Measurements from ENCODE around the gene UBTF. TPM values are rescaled to one million over a fixed set of nuclear protein-coding genes. Genes with fewer than 3 reads are reported as not detected.
A peak's percentile ranks its signal among the peaks of the same experiment; 100 is the strongest.

Gene UBTF
- total RNA-seq, 1 donor from 2014 or later = 53.5 TPM

DNA sequence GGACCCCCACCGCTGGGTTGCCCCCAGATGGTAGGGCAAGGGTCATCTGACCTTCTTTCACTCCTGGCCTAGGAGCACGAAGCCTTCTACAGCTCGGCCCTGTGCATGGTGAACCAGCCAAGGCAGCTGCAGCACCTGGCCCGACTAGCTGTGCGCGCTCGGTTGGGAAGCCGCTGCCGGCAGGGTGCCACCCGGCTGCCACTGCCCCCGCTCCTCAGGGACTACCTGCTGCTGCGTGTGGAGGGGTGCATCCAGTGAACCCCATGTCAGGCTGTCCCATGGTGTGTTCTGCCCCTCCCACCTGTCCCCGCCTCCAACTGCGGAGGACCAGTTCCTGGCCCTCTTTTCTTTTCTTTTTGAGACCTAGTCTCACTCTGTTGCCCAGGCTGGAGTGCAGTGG is 41.3 kb downstream of the UBTF start:
- DNase-seq (ENCODE audit: extremely low spot score in 2 of 2) = no peak
- H3K4me1 ChIP-seq = no peaks in the 10 kb centered on the region
- no peak for TF ChIP-seq POLR2A (IDR thresholded peaks at IDR 0.05)
- TF ChIP-seq POLR2AphosphoS5 (IDR thresholded peaks at IDR 0.05; ENCODE audit: insufficient read depth in 1 of 2, low read depth in 1 of 2) = no peak
- TF ChIP-seq, protein P1, sequence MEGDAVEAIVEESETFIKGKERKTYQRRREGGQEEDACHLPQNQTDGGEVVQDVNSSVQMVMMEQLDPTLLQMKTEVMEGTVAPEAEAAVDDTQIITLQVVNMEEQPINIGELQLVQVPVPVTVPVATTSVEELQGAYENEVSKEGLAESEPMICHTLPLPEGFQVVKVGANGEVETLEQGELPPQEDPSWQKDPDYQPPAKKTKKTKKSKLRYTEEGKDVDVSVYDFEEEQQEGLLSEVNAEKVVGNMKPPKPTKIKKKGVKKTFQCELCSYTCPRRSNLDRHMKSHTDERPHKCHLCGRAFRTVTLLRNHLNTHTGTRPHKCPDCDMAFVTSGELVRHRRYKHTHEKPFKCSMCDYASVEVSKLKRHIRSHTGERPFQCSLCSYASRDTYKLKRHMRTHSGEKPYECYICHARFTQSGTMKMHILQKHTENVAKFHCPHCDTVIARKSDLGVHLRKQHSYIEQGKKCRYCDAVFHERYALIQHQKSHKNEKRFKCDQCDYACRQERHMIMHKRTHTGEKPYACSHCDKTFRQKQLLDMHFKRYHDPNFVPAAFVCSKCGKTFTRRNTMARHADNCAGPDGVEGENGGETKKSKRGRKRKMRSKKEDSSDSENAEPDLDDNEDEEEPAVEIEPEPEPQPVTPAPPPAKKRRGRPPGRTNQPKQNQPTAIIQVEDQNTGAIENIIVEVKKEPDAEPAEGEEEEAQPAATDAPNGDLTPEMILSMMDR (IDR thresholded peaks at IDR 0.05) = no peak
- H3K27ac ChIP-seq = no peak overlapping the region
- H3K9me3 ChIP-seq = no peaks in the 10 kb centered on the region
- H3K27me3 ChIP-seq = no peaks in the 10 kb centered on the region
- intact Hi-C loops (cut with DNase I) = no loop called here
- peaks cover 0 to 29% of the 10 kb centered on the region in 2 donors for H3K36me3 ChIP-seq
- no peak overlapping the region for H3K4me3 ChIP-seq

DNA sequence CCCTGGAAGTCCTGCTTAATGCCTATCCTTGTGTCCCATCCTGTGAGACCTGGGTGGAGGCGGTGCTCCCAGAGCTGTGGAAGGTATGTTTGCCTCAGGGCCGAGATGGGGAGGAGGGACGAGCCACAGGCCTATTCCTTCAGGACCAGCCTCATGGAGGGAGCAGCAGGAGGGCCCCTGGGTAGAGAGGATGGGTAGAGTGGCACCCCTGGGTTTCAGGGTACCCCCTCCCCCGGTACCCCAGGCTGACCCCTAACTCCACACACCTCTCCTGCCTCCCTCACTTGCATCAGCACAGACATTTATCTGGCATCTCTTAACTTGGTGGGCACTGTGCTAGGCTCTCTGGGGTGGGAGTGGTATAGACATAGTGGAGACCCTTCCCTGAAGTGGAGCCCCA is 41.8 kb downstream of the UBTF start:
- H3K4me1 ChIP-seq = no peaks in the 10 kb centered on the region
- TF ChIP-seq POLR2A (IDR thresholded peaks at IDR 0.05) = no peak
- TF ChIP-seq, protein P1 (IDR thresholded peaks at IDR 0.05) = no peak
- no peak for TF ChIP-seq POLR2AphosphoS5 (IDR thresholded peaks at IDR 0.05; ENCODE audit: insufficient read depth in 1 of 2, low read depth in 1 of 2)
- H3K4me3 ChIP-seq = no peak overlapping the region
- H3K27ac ChIP-seq = no peak overlapping the region
- H3K9me3 ChIP-seq = no peaks in the 10 kb centered on the region
- H3K36me3 ChIP-seq = peaks cover 0 to 29% of the 10 kb centered on the region in 2 donors
- H3K27me3 ChIP-seq = no peaks in the 10 kb centered on the region
- DNase-seq (ENCODE audit: extremely low spot score in 2 of 2) = no peak
- intact Hi-C loops (cut with DNase I) = no loop called here

DNA sequence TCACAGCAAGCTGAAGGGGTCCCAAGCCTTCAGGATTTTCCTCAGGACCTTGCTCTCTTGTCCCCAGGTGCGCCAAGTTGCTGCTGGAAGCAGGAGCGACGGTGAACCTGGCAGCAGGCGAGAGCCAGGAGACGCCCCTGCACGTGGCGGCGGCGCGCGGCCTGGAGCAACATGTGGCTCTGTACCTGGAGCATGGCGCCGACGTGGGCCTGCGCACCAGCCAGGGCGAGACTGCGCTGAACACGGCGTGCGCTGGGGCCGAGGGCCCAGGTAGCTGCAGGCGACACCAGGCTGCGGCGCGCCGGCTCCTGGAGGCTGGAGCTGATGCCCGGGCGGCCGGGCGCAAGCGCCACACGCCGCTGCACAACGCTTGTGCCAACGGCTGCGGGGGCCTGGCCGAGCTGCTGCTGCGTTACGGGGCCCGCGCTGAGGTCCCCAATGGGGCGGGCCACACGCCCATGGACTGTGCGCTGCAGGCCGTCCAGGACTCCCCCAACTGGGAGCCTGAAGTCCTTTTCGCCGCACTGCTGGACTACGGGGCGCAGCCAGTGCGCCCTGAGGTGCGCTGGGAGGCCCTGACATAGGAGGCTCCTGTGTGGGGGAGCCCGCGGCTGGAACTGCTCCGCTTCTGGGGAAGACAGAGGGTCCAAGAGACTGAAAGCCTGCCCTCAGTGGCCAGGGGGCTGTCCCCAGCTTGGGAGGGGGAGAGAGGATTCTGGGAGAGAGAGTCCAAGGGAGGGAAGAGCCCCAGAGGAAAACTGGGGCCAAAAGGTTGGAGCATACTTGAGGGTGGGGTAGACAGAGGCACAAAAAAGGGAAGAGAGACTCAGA is 42.6 kb downstream of the UBTF start:
- no peaks in the 10 kb centered on the region for H3K4me1 ChIP-seq
- H3K27me3 ChIP-seq = no peaks in the 10 kb centered on the region
- H3K4me3 ChIP-seq = no peak overlapping the region
- intact Hi-C loops (cut with DNase I) = no loop called here
- TF ChIP-seq, protein P1 (IDR thresholded peaks at IDR 0.05) = no peak
- no peak for TF ChIP-seq POLR2AphosphoS5 (IDR thresholded peaks at IDR 0.05; ENCODE audit: insufficient read depth in 1 of 2, low read depth in 1 of 2)
- TF ChIP-seq POLR2A (IDR thresholded peaks at IDR 0.05) = no peak
- H3K27ac ChIP-seq = no peak overlapping the region
- H3K9me3 ChIP-seq = no peaks in the 10 kb centered on the region
- DNase-seq (ENCODE audit: extremely low spot score in 2 of 2) = no peak
- peaks cover 0 to 28% of the 10 kb centered on the region in 2 donors for H3K36me3 ChIP-seq

DNA sequence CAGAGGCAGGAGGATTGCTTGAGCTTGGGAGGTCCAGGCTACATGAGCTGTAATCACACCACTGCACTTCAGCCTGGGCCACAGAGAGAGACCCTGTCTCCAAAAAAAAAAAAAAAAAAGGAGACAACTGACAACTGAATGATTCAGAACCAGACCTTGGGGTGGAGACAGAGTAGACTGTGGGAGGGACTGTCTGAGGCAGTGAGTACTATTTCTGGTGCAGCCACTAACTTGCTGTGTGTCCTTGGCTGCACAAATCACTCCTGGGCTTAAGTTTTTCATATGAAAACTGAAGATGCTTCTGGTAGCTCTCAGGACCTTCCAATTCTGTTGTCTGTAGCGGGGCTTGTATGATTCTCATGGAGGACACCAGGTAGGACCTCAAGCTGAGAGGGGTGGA is 43.2 kb downstream of the UBTF start:
- intact Hi-C loops (cut with DNase I) = no loop called here
- H3K9me3 ChIP-seq = no peaks in the 10 kb centered on the region
- peaks cover 0 to 24% of the 10 kb centered on the region in 2 donors for H3K36me3 ChIP-seq
- no peaks in the 10 kb centered on the region for H3K4me1 ChIP-seq
- no peak for DNase-seq (ENCODE audit: extremely low spot score in 2 of 2)
- TF ChIP-seq, protein P1 (IDR thresholded peaks at IDR 0.05) = no peak
- TF ChIP-seq POLR2A (IDR thresholded peaks at IDR 0.05) = no peak
- TF ChIP-seq POLR2AphosphoS5 (IDR thresholded peaks at IDR 0.05; ENCODE audit: insufficient read depth in 1 of 2, low read depth in 1 of 2) = no peak
- H3K27me3 ChIP-seq = no peaks in the 10 kb centered on the region
- no peak overlapping the region for H3K27ac ChIP-seq
- H3K4me3 ChIP-seq = no peak overlapping the region

DNA sequence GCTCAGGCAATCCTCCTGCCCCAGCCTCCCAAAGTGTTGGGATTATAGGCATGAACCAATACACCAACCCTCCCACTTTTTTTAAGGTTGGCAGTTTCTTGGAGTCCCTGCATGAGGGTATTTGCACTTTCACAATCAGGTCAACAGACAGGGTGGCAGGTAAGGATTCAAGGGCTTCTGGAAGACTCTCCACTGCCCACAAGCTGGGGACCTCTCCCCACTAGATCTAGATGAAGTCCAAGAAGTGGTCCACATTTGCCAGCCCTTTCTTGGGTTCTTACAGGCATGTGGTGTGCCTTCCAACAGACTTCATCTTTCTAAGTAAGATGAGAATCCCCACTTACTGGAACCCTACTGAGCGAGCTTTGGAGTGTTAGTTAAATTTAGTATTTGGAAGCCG is 45.0 kb downstream of the UBTF start:
- peak in 1 of 2 donors; percentile 78 for DNase-seq (ENCODE audit: extremely low spot score in 2 of 2)
- H3K27ac ChIP-seq = no peak overlapping the region
- peaks cover 9% of the 10 kb centered on the region for H3K4me1 ChIP-seq

More for the DNA sequence above, 45.0 kb downstream of the UBTF start:
- H3K4me3 ChIP-seq = no peak overlapping the region
- no peaks in the 10 kb centered on the region for H3K9me3 ChIP-seq
- TF ChIP-seq, protein P1 (IDR thresholded peaks at IDR 0.05) = no peak
- TF ChIP-seq POLR2AphosphoS5 (IDR thresholded peaks at IDR 0.05; ENCODE audit: insufficient read depth in 1 of 2, low read depth in 1 of 2) = no peak
- intact Hi-C loops (cut with DNase I) = no loop called here
- peaks cover 0 to 24% of the 10 kb centered on the region in 2 donors for H3K36me3 ChIP-seq
- H3K27me3 ChIP-seq = no peaks in the 10 kb centered on the region

All from vagina (tissue), 2 donors.